IgD-negative memory B cell (primary cell): ENCODE results near the gene FAM25G. TPM values are rescaled to one million over a fixed set of nuclear protein-coding genes. Genes with fewer than 3 reads are reported as not detected.

Experiments used
- H3K27ac Mint-ChIP-seq, 3 donors: one replicate each; pipeline ENCODE4 v1.8.0; 2020 to 2022; ENCODE audit warnings: mild to moderate bottlenecking in 3 of 3, mixed read lengths in 3 of 3, moderate library complexity in 1 of 3
- H3K27me3 Mint-ChIP-seq: one replicate; pipeline ENCODE4 v1.8.0; 2021; ENCODE audit warnings: mixed read lengths
- H3K36me3 Mint-ChIP-seq: one replicate; pipeline ENCODE4 v1.8.0; 2020; ENCODE audit warnings: mild to moderate bottlenecking, mixed read lengths
- H3K4me1 Mint-ChIP-seq, 3 donors: one replicate each; pipeline ENCODE4 v1.8.0; 2020 to 2022; ENCODE audit warnings: mixed read lengths in 3 of 3, mild to moderate bottlenecking in 1 of 3
- H3K4me3 Mint-ChIP-seq, 4 donors: one replicate each; pipeline ENCODE4 v1.8.0; 2020 to 2022; ENCODE audit warnings: mild to moderate bottlenecking in 4 of 4, mixed read lengths in 4 of 4, moderate library complexity in 3 of 4
- H3K9me3 Mint-ChIP-seq, 3 donors: one replicate each; pipeline ENCODE4 v1.8.0; 2020 to 2021; ENCODE audit warnings: mixed read lengths in 3 of 3, mild to moderate bottlenecking in 1 of 3
- polyA plus RNA-seq: library from polyadenylated mRNA; unstranded; fragments of 300-500 nt; fragmentation: Illumina TruSeq; gene quantifications from one replicate; pipeline ENCODE4 v1.2.3, GENCODE V29; 2021

The FAM25G gene
- polyA plus RNA-seq, 1 donor from 2014 or later: not detected

- Mint-ChIP-seq H3K4me3 (no peak overlapping the region), H3K36me3 (no peaks in the 10 kb centered on the region)
These were observed 36.8 kb downstream of the FAM25G start for GRCh38 chr10:47454780-47455058.

GRCh38 chr10:47454008-47454779 is 37.3 kb downstream of the FAM25G start:
- Mint-ChIP-seq H3K27ac (no peak overlapping the region), H3K27me3 (peaks cover 3% of the 10 kb centered on the region), H3K4me1 (peaks cover 0 to under 1% (median 0%) of the 10 kb centered on the region in 3 donors), H3K9me3 (no peaks in the 10 kb centered on the region), H3K36me3 (no peaks in the 10 kb centered on the region), H3K4me3 (no peak overlapping the region)

More at GRCh38 chr10:47454780-47455058, 36.8 kb downstream of the FAM25G start:
- peak overlapping the region in 1 of 3 donors; percentile 50 for H3K27ac Mint-ChIP-seq
- no peaks in the 10 kb centered on the region for H3K4me1 Mint-ChIP-seq
- peaks cover 3% of the 10 kb centered on the region for H3K27me3 Mint-ChIP-seq
- H3K9me3 Mint-ChIP-seq: no peaks in the 10 kb centered on the region

GRCh38 chr10:47453141-47454007 is 38.1 kb downstream of the FAM25G start:
- Mint-ChIP-seq H3K4me1 (peaks cover 0 to 6% (median 3%) of the 10 kb centered on the region in 3 donors), H3K27ac (no peak overlapping the region), H3K4me3 (no peak overlapping the region)

GRCh38 chr10:47452495-47453140 is 38.9 kb downstream of the FAM25G start:
- Mint-ChIP-seq H3K4me1 (peaks cover 0 to 10% (median 3%) of the 10 kb centered on the region in 3 donors), H3K27me3 (peaks cover 3% of the 10 kb centered on the region), H3K4me3 (no peak overlapping the region), H3K9me3 (no peaks in the 10 kb centered on the region), H3K36me3 (no peaks in the 10 kb centered on the region), H3K27ac (no peak overlapping the region)

More at GRCh38 chr10:47453141-47454007, 38.1 kb downstream of the FAM25G start:
- H3K9me3 Mint-ChIP-seq: no peaks in the 10 kb centered on the region
- no peaks in the 10 kb centered on the region for H3K36me3 Mint-ChIP-seq
- peaks cover 3% of the 10 kb centered on the region for H3K27me3 Mint-ChIP-seq

GRCh38 chr10:47451998-47452494 is 39.5 kb downstream of the FAM25G start:
- peaks cover 0 to 10% (median 3%) of the 10 kb centered on the region in 3 donors for H3K4me1 Mint-ChIP-seq

GRCh38 chr10:47451273-47451997 is 40.1 kb downstream of the FAM25G start:
- peaks cover 3% of the 10 kb centered on the region for H3K27me3 Mint-ChIP-seq
- H3K27ac Mint-ChIP-seq: no peak overlapping the region
- peaks cover 0 to 10% (median 3%) of the 10 kb centered on the region in 3 donors for H3K4me1 Mint-ChIP-seq
- H3K36me3 Mint-ChIP-seq: no peaks in the 10 kb centered on the region
- H3K4me3 Mint-ChIP-seq: no peak overlapping the region
- no peaks in the 10 kb centered on the region for H3K9me3 Mint-ChIP-seq

More at GRCh38 chr10:47451998-47452494, 39.5 kb downstream of the FAM25G start:
- H3K27me3 Mint-ChIP-seq: peaks cover 3% of the 10 kb centered on the region
- no peak overlapping the region for H3K4me3 Mint-ChIP-seq
- no peaks in the 10 kb centered on the region for H3K9me3 Mint-ChIP-seq
- no peaks in the 10 kb centered on the region for H3K36me3 Mint-ChIP-seq
- H3K27ac Mint-ChIP-seq: no peak overlapping the region

GRCh38 chr10:47450442-47450841 is 41.1 kb downstream of the FAM25G start:
- H3K27me3 Mint-ChIP-seq: peaks cover 3% of the 10 kb centered on the region

GRCh38 chr10:47449979-47450378 is 41.5 kb downstream of the FAM25G start:
- Mint-ChIP-seq H3K4me3 (no peak overlapping the region), H3K27ac (no peak overlapping the region), H3K36me3 (no peaks in the 10 kb centered on the region), H3K27me3 (peaks cover 3% of the 10 kb centered on the region), H3K9me3 (peaks cover 0 to 12% (median 9%) of the 10 kb centered on the region in 3 donors), H3K4me1 (peaks cover 0 to 10% (median 3%) of the 10 kb centered on the region in 3 donors)

More at GRCh38 chr10:47450442-47450841, 41.1 kb downstream of the FAM25G start:
- Mint-ChIP-seq H3K4me3 (no peak overlapping the region), H3K27ac (no peak overlapping the region), H3K9me3 (peaks cover 0 to 7% (median 6%) of the 10 kb centered on the region in 3 donors), H3K36me3 (no peaks in the 10 kb centered on the region), H3K4me1 (peaks cover 0 to 10% (median 3%) of the 10 kb centered on the region in 3 donors)

GRCh38 chr10:47449102-47449978 is 42.2 kb downstream of the FAM25G start:
- Mint-ChIP-seq H3K27me3 (peaks cover 3% of the 10 kb centered on the region), H3K27ac (peak overlapping the region in 1 of 3 donors; percentile 63), H3K4me3 (no peak overlapping the region), H3K9me3 (peaks cover 0 to 12% (median 9%) of the 10 kb centered on the region in 3 donors), H3K4me1 (peaks cover 0 to 10% (median 3%) of the 10 kb centered on the region in 3 donors), H3K36me3 (no peaks in the 10 kb centered on the region)

GRCh38 chr10:47447705-47448104 is 43.8 kb downstream of the FAM25G start:
- Mint-ChIP-seq H3K4me3 (no peak overlapping the region), H3K27ac (no peak overlapping the region), H3K36me3 (no peaks in the 10 kb centered on the region), H3K4me1 (peaks cover 0 to 10% (median 3%) of the 10 kb centered on the region in 3 donors), H3K9me3 (peaks cover 0 to 16% (median 9%) of the 10 kb centered on the region in 3 donors), H3K27me3 (peaks cover 4% of the 10 kb centered on the region)

GRCh38 chr10:47447209-47447608 is 44.3 kb downstream of the FAM25G start:
- Mint-ChIP-seq H3K27me3 (peaks cover 4% of the 10 kb centered on the region), H3K27ac (peak overlapping the region in 1 of 3 donors; percentile 51), H3K9me3 (peaks cover 0 to 16% (median 9%) of the 10 kb centered on the region in 3 donors), H3K4me3 (no peak overlapping the region), H3K4me1 (peaks cover 0 to 10% (median 3%) of the 10 kb centered on the region in 3 donors), H3K36me3 (no peaks in the 10 kb centered on the region)

GRCh38 chr10:47445720-47446119 is 45.8 kb downstream of the FAM25G start:
- Mint-ChIP-seq H3K4me3 (no peak overlapping the region), H3K9me3 (peaks cover 0 to 16% (median 9%) of the 10 kb centered on the region in 3 donors), H3K27me3 (peaks cover 13% of the 10 kb centered on the region), H3K4me1 (peaks cover 0 to 10% (median 3%) of the 10 kb centered on the region in 3 donors), H3K27ac (no peak overlapping the region), H3K36me3 (no peaks in the 10 kb centered on the region)

- no peak overlapping the region for H3K4me3 Mint-ChIP-seq
- H3K36me3 Mint-ChIP-seq: no peaks in the 10 kb centered on the region
- peaks cover 10% of the 10 kb centered on the region for H3K27me3 Mint-ChIP-seq
- peaks cover 0 to 16% (median 9%) of the 10 kb centered on the region in 3 donors for H3K9me3 Mint-ChIP-seq
- H3K27ac Mint-ChIP-seq: no peak overlapping the region
- peaks cover 0 to 9% (median 3%) of the 10 kb centered on the region in 3 donors for H3K4me1 Mint-ChIP-seq
These were observed 47.5 kb downstream of the FAM25G start for GRCh38 chr10:47444047-47444446.
